B cell (primary cell): ENCODE data around the gene HAO1. TPM values are rescaled to one million over a fixed set of nuclear protein-coding genes. Genes with fewer than 3 reads are reported as not detected.

Experiments
- ATAC-seq: fragments of 200-7000 bp; cut with Tn5 transposase; one replicate; pipeline ENCODE4 v1.10.0; 2021; ENCODE audit warnings: low read depth, mild to moderate bottlenecking, moderate number of reproducible peaks, moderate library complexity
- CTCF ChIA-PET: fragments of 350-600 bp; sonication (Branson Sonifier 250); formaldehyde crosslinking; loops from one replicate; lab custom pipeline; 2021; ENCODE audit warnings: antibody characterized with exemption, inconsistent platforms; lab: Charles Lee
- POLR2A ChIA-PET: fragments of 350-600 bp; sonication (Branson Sonifier 250); formaldehyde crosslinking; loops from one replicate; lab custom pipeline; 2021; ENCODE audit warnings: antibody characterized with exemption; lab: Charles Lee
- DNase-seq: peaks from one replicate; pipeline ENCODE4 v3.0.0; 2013
- H2AFZ ChIP-seq: 2 replicates; pipeline ENCODE4 v1.6.1; 2012; ENCODE audit warnings: mild to moderate bottlenecking, low read depth, low read length; ENCODE audit not compliant: insufficient read depth, poor library complexity, severe bottlenecking
- H3K27ac ChIP-seq, 2 donors: 1 replicate in 1 of 2; 2 replicates in 1 of 2; pipeline ENCODE4 v1.5.1; 2012 to 2013; ENCODE audit warnings: low read length in 2 of 2, mild to moderate bottlenecking in 2 of 2, moderate library complexity in 1 of 2
- H3K27me3 ChIP-seq, 4 experiments: fragments of 200-600 bp in 1 of 4; sonication (generic) in 1 of 4; replicated peaks in 1 of 4; 1 replicate in 2 of 4; 2 replicates in 2 of 4; pipeline versions ENCODE4 v1.6.1 to v1.7.0; 2013 to 2016; ENCODE audit warnings: low read length in 3 of 4, mild to moderate bottlenecking in 2 of 4, mixed read lengths in 1 of 4, moderate library complexity in 1 of 4; ENCODE audit not compliant: insufficient read depth in 4 of 4, control insufficient read depth in 3 of 4; ENCODE audit errors: control extremely low read depth in 1 of 4
- H3K36me3 ChIP-seq, 2 experiments: replicated peaks in 1 of 2; 1 replicate in 1 of 2; 2 replicates in 1 of 2; pipeline versions ENCODE4 v1.6.1 to v1.7.1; 2013; ENCODE audit warnings: low read length in 1 of 2; ENCODE audit not compliant: insufficient read depth in 2 of 2, control insufficient read depth in 1 of 2; ENCODE audit errors: control extremely low read depth in 1 of 2, extremely low read depth in 1 of 2
- H3K4me1 ChIP-seq, 2 donors: fragments of 200-600 bp in 1 of 2; sonication (generic) in 1 of 2; 1 replicate in 1 of 2; 2 replicates in 1 of 2; pipeline versions ENCODE4 v1.5.1 to v1.6.1; 2013 to 2017; ENCODE audit warnings: low read length in 2 of 2; ENCODE audit not compliant: control insufficient read depth in 2 of 2, insufficient read depth in 2 of 2
- H3K4me2 ChIP-seq: replicated peaks from 2 replicates; pipeline ENCODE3; 2012; ENCODE audit warnings: mild to moderate bottlenecking, low read depth, low read length; ENCODE audit not compliant: poor library complexity, severe bottlenecking
- H3K4me3 ChIP-seq, 5 experiments: fragments of 200-600 bp in 1 of 5; sonication (generic) in 1 of 5; 1 replicate in 3 of 5; 2 replicates in 2 of 5; pipeline versions ENCODE4 v1.5.1 to v1.7.0; 2011 to 2016; ENCODE audit warnings: low read length in 4 of 5, mild to moderate bottlenecking in 4 of 5, low read depth in 2 of 5, control low read depth in 1 of 5, moderate library complexity in 1 of 5; ENCODE audit not compliant: insufficient read depth in 1 of 5; ENCODE audit errors: control extremely low read depth in 1 of 5, extremely low read depth in 1 of 5
- H3K79me2 ChIP-seq: fragments of 200-600 bp; sonication (generic); one replicate; pipeline ENCODE4 v1.6.0; 2016; ENCODE audit warnings: low read length; ENCODE audit not compliant: control insufficient read depth, insufficient read depth
- H3K9ac ChIP-seq: fragments of 200-600 bp; sonication (generic); 2 replicates; pipeline ENCODE4 v1.6.1; 2017; ENCODE audit warnings: mild to moderate bottlenecking, low read length, moderate library complexity
- H3K9me3 ChIP-seq, 3 donors: one replicate each; pipeline versions ENCODE4 v1.6.1 to v1.7.1; 2013; ENCODE audit warnings: low read length in 2 of 3; ENCODE audit not compliant: control insufficient read depth in 2 of 3, insufficient read depth in 1 of 3; ENCODE audit errors: control extremely low read depth in 1 of 3
- H4K20me1 ChIP-seq: 2 replicates; pipeline ENCODE4 v1.6.0; 2012; ENCODE audit warnings: mild to moderate bottlenecking, low read length; ENCODE audit not compliant: insufficient read depth, control insufficient read depth, poor library complexity, severe bottlenecking
- H3K27ac Mint-ChIP-seq: one replicate; pipeline ENCODE4 v1.8.0; 2021; ENCODE audit warnings: mixed read lengths
- H3K27me3 Mint-ChIP-seq: one replicate; pipeline ENCODE4 v1.8.0; 2021; ENCODE audit warnings: mixed read lengths
- H3K4me1 Mint-ChIP-seq: one replicate; pipeline ENCODE4 v1.8.0; 2021; ENCODE audit warnings: mixed read lengths
- H3K4me3 Mint-ChIP-seq: one replicate; pipeline ENCODE4 v1.8.0; 2021; ENCODE audit warnings: mixed read lengths
- H3K9me3 Mint-ChIP-seq: one replicate; pipeline ENCODE4 v1.8.0; 2022; ENCODE audit warnings: mixed read lengths; ENCODE audit not compliant: insufficient read depth
- EZH2 ChIP-seq: IDR thresholded peaks from 2 replicates; pipeline ENCODE4 v1.6.1; 2012; ENCODE audit warnings: borderline replicate concordance, low read depth, mild to moderate bottlenecking, moderate library complexity, low read length; ENCODE audit not compliant: insufficient read depth, poor library complexity, severe bottlenecking
- WGBS: methylation state at CpG from one replicate; pipeline ENCODE4 v1.1.5; 2013; ENCODE audit warnings: missing lambda C conversion rate; ENCODE audit not compliant: insufficient coverage; 5-methylcytosine and 5-hydroxymethylcytosine counted together
- intact Hi-C: fragments of 100-400 bp; cut with micrococcal nuclease; formaldehyde crosslinking; loops from one replicate; pipeline ENCODE4 v1.10.0; 2022
- polyA plus RNA-seq: library from polyadenylated mRNA; depleted of rRNA; stranded (reverse); fragments of >200 nt; gene quantifications from 2 replicates; pipeline ENCODE4 v1.2.3, GENCODE V29; 2012
- total RNA-seq, 2 donors: library from RNA; stranded (reverse); fragments of 120-200 nt in 1 of 2; gene quantifications; 1 replicate in 1 of 2; 2 replicates in 1 of 2; pipeline versions ENCODE4 v1.2.3 to v1.2.4, GENCODE V29; 2013 to 2022
- TF ChIP-seq, protein P1 (sequence below): fragments of 200-600 bp; IDR thresholded peaks from one replicate; pipeline ENCODE4 v1.8.0; 2022; ENCODE audit warnings: antibody characterized with exemption, mild to moderate bottlenecking

Gene HAO1
- total and polyA plus RNA-seq, 2 donors (not counting 1 experiment from before 2014, with no cell fraction given): not detected

- no peaks in the 10 kb centered on the region for H3K4me1 Mint-ChIP-seq
- ATAC-seq: no peak
Measured at GRCh38 chr20:7981374-7981773, 41.1 kb upstream of the HAO1 start.

GRCh38 chr20:7980332-7981046, 40.2 kb upstream of the HAO1 start:
- Mint-ChIP-seq H3K4me3 (no peak overlapping the region), H3K9me3 (no peaks in the 10 kb centered on the region), H3K27me3 (no peaks in the 10 kb centered on the region), H3K4me1 (no peaks in the 10 kb centered on the region), H3K27ac (no peak overlapping the region)
- Histone ChIP-seq H3K27ac (no peak overlapping the region), H3K79me2 (no peaks in the 10 kb centered on the region), H3K9me3 (no peaks in the 10 kb centered on the region), H4K20me1 (no peaks in the 10 kb centered on the region), H3K4me2 (no peak overlapping the region), H2AFZ (no peak overlapping the region), H3K4me3 (no peak overlapping the region), H3K9ac (no peak overlapping the region), H3K36me3 (peaks cover 5 to 30% of the 10 kb centered on the region in 2 experiments), H3K4me1 (no peaks in the 10 kb centered on the region), H3K27me3 (no peaks in the 10 kb centered on the region)
- TF ChIP-seq, protein P1, sequence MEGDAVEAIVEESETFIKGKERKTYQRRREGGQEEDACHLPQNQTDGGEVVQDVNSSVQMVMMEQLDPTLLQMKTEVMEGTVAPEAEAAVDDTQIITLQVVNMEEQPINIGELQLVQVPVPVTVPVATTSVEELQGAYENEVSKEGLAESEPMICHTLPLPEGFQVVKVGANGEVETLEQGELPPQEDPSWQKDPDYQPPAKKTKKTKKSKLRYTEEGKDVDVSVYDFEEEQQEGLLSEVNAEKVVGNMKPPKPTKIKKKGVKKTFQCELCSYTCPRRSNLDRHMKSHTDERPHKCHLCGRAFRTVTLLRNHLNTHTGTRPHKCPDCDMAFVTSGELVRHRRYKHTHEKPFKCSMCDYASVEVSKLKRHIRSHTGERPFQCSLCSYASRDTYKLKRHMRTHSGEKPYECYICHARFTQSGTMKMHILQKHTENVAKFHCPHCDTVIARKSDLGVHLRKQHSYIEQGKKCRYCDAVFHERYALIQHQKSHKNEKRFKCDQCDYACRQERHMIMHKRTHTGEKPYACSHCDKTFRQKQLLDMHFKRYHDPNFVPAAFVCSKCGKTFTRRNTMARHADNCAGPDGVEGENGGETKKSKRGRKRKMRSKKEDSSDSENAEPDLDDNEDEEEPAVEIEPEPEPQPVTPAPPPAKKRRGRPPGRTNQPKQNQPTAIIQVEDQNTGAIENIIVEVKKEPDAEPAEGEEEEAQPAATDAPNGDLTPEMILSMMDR: peak; percentile 37
- TF ChIP-seq EZH2: no peak
- intact Hi-C loops: loop anchor here (5.0 kb wide), 1 partner anchor 37 kb away; the partner anchor contains the start of gene TMX4
- ChIA-PET POLR2A (no interaction called here), CTCF (interaction anchor here (0.8 to 1.7 kb wide), 3 partner anchors 41 to 742 kb away, joined by 3 to 12 read pairs (median 7); no protein-coding TSS in a partner anchor)
- peak; percentile 18 for DNase-seq
- peak; percentile 41 for ATAC-seq
- WGBS: 84% methylated on average over 4 of the region's 10 CpGs

More at GRCh38 chr20:7981374-7981773, 41.1 kb upstream of the HAO1 start:
- Mint-ChIP-seq H3K27ac (no peak overlapping the region), H3K4me3 (no peak overlapping the region), H3K9me3 (no peaks in the 10 kb centered on the region), H3K27me3 (no peaks in the 10 kb centered on the region)
- Histone ChIP-seq H4K20me1 (no peaks in the 10 kb centered on the region), H3K9ac (no peak overlapping the region), H2AFZ (no peak overlapping the region), H3K4me2 (no peak overlapping the region), H3K36me3 (peaks cover 5 to 37% of the 10 kb centered on the region in 2 experiments), H3K27me3 (no peaks in the 10 kb centered on the region), H3K27ac (no peak overlapping the region), H3K4me3 (no peak overlapping the region), H3K79me2 (no peaks in the 10 kb centered on the region), H3K4me1 (no peaks in the 10 kb centered on the region), H3K9me3 (no peaks in the 10 kb centered on the region)
- ChIA-PET POLR2A (no interaction called here), CTCF (no interaction called here)
- DNase-seq: no peak
- TF ChIP-seq, protein P1: no peak
- TF ChIP-seq EZH2: no peak
- intact Hi-C loops: loop anchor here (5.0 kb wide), 1 partner anchor 36 kb away; the partner anchor contains the start of gene TMX4
